CD4-positive, alpha-beta T cell treated with Interferon gamma for 1 hour (primary cell): Measurements from ENCODE around the gene ZNF891.

ENCODE experiments used
- DNase-seq: peaks from one replicate; pipeline ENCODE4 v3.0.0-alpha.2; 2020

ZNF891 gene

GRCh38 chr12:133130038-133130807 lies at the start of gene ZNF891, which contains the start of gene ZNF10:
ZNF891 (minus strand) TSS chr12:133130274; CDS start chr12:133121918, 8,356 bp downstream.
ZNF10 (plus strand) TSS chr12:133130627; CDS start chr12:133144493, 13,866 bp downstream.
- peak; percentile 95 for DNase-seq

- no peak for DNase-seq
Measured at GRCh38 chr12:133174901-133175300, 44.8 kb upstream of the ZNF891 start.

GRCh38 chr12:133172491-133172890 lies 42.4 kb upstream of the ZNF891 start:
- no peak for DNase-seq

GRCh38 chr12:133165776-133166175 lies 35.7 kb upstream of the ZNF891 start:
- DNase-seq: no peak

- DNase-seq: no peak
Measured at GRCh38 chr12:133156125-133156690, 26.1 kb upstream of the ZNF891 start.

- DNase-seq: no peak
Measured at GRCh38 chr12:133145981-133146380, 15.9 kb upstream of the ZNF891 start.

- DNase-seq: no peak
Measured at GRCh38 chr12:133135747-133136146, 5.7 kb upstream of the ZNF891 start.

GRCh38 chr12:133130808-133131128 lies 694 bp upstream of the ZNF891 start:
- no peak for DNase-seq

GRCh38 chr12:133129368-133130037 lies 571 bp downstream of the ZNF891 start:
- no peak for DNase-seq

- DNase-seq: no peak
Measured at GRCh38 chr12:133124674-133125073, 5.4 kb downstream of the ZNF891 start.

GRCh38 chr12:133120385-133121191 lies 9.5 kb downstream of the ZNF891 start:
- DNase-seq: no peak

- DNase-seq: no peak
Measured at GRCh38 chr12:133108150-133108549, 21.9 kb downstream of the ZNF891 start.

GRCh38 chr12:133107121-133107520 lies 23.0 kb downstream of the ZNF891 start:
- no peak for DNase-seq

- DNase-seq: no peak
Measured at GRCh38 chr12:133106253-133106652, 23.8 kb downstream of the ZNF891 start.

- DNase-seq: no peak
Measured at GRCh38 chr12:133105620-133106019, 24.5 kb downstream of the ZNF891 start.

GRCh38 chr12:133083345-133083744 lies 46.7 kb downstream of the ZNF891 start:
- DNase-seq: no peak

- no peak for DNase-seq
Measured at GRCh38 chr12:133081159-133081780, 48.8 kb downstream of the ZNF891 start.

GRCh38 chr12:133080368-133081158 lies 49.5 kb downstream of the ZNF891 start, which contains the start of gene ZNF140:
ZNF140 (plus strand) TSS chr12:133080923; CDS start chr12:133081321, 398 bp downstream.
- peak; percentile 96 for DNase-seq

- DNase-seq: peak; percentile 99
Measured at GRCh38 chr12:133080026-133080367, 50.1 kb downstream of the ZNF891 start.

GRCh38 chr12:133073836-133074235 lies 56.2 kb downstream of the ZNF891 start:
- DNase-seq: no peak

GRCh38 chr12:133063556-133063955 lies 66.5 kb downstream of the ZNF891 start:
- DNase-seq: no peak

GRCh38 chr12:133061954-133062353 lies 68.1 kb downstream of the ZNF891 start:
- no peak for DNase-seq
